Heart left ventricle (tissue), 13 donors: ENCODE data around the gene SFRP5.

Experiments used
- CTCF ChIP-seq, 12 donors: fragments of 200-600 bp; sonication (generic) in 4 of 12; IDR thresholded peaks; one replicate each; pipeline versions ENCODE4 v1.5.0 to v1.8.0; 2018 to 2022; ENCODE audit warnings: antibody characterized with exemption in 12 of 12, mild to moderate bottlenecking in 5 of 12
- POLR2A ChIP-seq, 2 donors: fragments of 450-650 bp; IDR thresholded peaks; one replicate each; pipeline ENCODE4 v1.6.1; 2017; ENCODE audit warnings: antibody characterized with exemption in 2 of 2, mild to moderate bottlenecking in 2 of 2, moderate library complexity in 2 of 2
- donor health status: ischemic (EF 13 %, LVEDD 7.1; RV severe dilation, severe dysfunction).
- donor health status: DM: no; HTN: yes; CAD: no.
- donor health status: DM: no; HTN: no; CAD: no.
- donor health status: ischemic (EF 25% LVEDD 6.9; RV normal size, moderate dysfunction).
- donor health status: ischemic (EF 25% LVEDD 5.7; RV mildly dilated, moderate dysfunction).
- donor health status: ischemic (EF 35%, LVEDD 5.7; RV mildly dilated, moderate dysfunction).
- donor health status: nonischemic (EF 11% LVEDD 7.7; RV severe dilation, severe dysfunction).
- donor health status: DM: yes; HTN: yes; CAD: no.
- donor health status: PGD.
- donor health status: ischemic (EF 29% LVEDD 5.4; RV normal size, mild dysfunction).
- donor health status: nonischemic (EF 23%, LVEDD 6.1; RV moderate dilation, normal function).

GRCh38 chr10:97736403-97736901 is 35.3 kb downstream of the SFRP5 start:
- TF ChIP-seq CTCF (IDR thresholded peaks at IDR 0.05) = no peak
- TF ChIP-seq POLR2A (IDR thresholded peaks at IDR 0.05) = no peak
